ENCODE measurements around the gene ZDHHC8. TPM values are rescaled to one million over a fixed set of nuclear protein-coding genes. Genes with fewer than 3 reads are reported as not detected.

ZDHHC8 gene
- total RNA-seq, 2 donors from 2014 or later: 20.0 to 21.4 TPM

GRCh38 chr22:20102203-20102780 lies 29.3 kb upstream of the ZDHHC8 start:
- TF ChIP-seq POLR2A (IDR thresholded peaks at IDR 0.05) (no peak), CTCF (IDR thresholded peaks at IDR 0.05) (no peak)
- Histone ChIP-seq H3K4me1 (no peaks in the 10 kb centered on the region), H3K27me3 (no peaks in the 10 kb centered on the region), H3K9me3 (no peaks in the 10 kb centered on the region), H3K27ac (no peak overlapping the region), H3K36me3 (replicated peaks in 1 of 2; ENCODE audit: insufficient read depth in 1 of 2, low read depth in 2 of 2) (peaks cover 0 to 36% of the 10 kb centered on the region in 2 donors), H3K4me3 (no peak overlapping the region)
- intact Hi-C loops (cut with DNase I): no loop called here
- ATAC-seq (no peak), DNase-seq (no peak)
- 90% methylated on average over 12 of the region's 12 CpGs for WGBS, 2 donors

- no peak for TF ChIP-seq POLR2A (IDR thresholded peaks at IDR 0.05)
- H3K4me1 ChIP-seq: no peaks in the 10 kb centered on the region
- DNase-seq (no peak), ATAC-seq (no peak)
- 95% methylated on average over 7 of the region's 7 CpGs for whole genome bisulfite sequencing, 2 donors
- no peaks in the 10 kb centered on the region for H3K9me3 ChIP-seq
- no peak overlapping the region for H3K27ac ChIP-seq
- H3K4me3 ChIP-seq: no peak overlapping the region
- intact Hi-C loops (cut with DNase I): no loop called here
- H3K36me3 ChIP-seq (replicated peaks in 1 of 2; ENCODE audit: insufficient read depth in 1 of 2, low read depth in 2 of 2): peaks cover 0 to 36% of the 10 kb centered on the region in 2 donors
- H3K27me3 ChIP-seq: no peaks in the 10 kb centered on the region
These were observed 26.0 kb upstream of the ZDHHC8 start for GRCh38 chr22:20105456-20106204.

- DNase-seq: no peak
- WGBS, 2 donors: 89 to 90% methylated on average over 16 to 20 of the region's 20 CpGs
- Histone ChIP-seq H3K36me3 (replicated peaks in 1 of 2; ENCODE audit: insufficient read depth in 1 of 2, low read depth in 2 of 2) (peaks cover 0 to 35% of the 10 kb centered on the region in 2 donors), H3K9me3 (no peaks in the 10 kb centered on the region), H3K4me3 (no peak overlapping the region), H3K27ac (no peak overlapping the region), H3K4me1 (peaks cover 4% of the 10 kb centered on the region), H3K27me3 (no peaks in the 10 kb centered on the region)
- intact Hi-C loops (cut with DNase I): no loop called here
- TF ChIP-seq CTCF (IDR thresholded peaks at IDR 0.05): no peak
- TF ChIP-seq POLR2A (IDR thresholded peaks at IDR 0.05): no peak
- no peak for ATAC-seq
These were observed 25.3 kb upstream of the ZDHHC8 start for GRCh38 chr22:20106205-20106848.

- intact Hi-C loops (cut with DNase I): no loop called here
- DNase-seq (no peak), ATAC-seq (no peak)
- TF ChIP-seq POLR2A (IDR thresholded peaks at IDR 0.05): no peak
- TF ChIP-seq CTCF (IDR thresholded peaks at IDR 0.05): no peak
- Histone ChIP-seq H3K4me3 (no peak overlapping the region), H3K27me3 (no peaks in the 10 kb centered on the region), H3K9me3 (no peaks in the 10 kb centered on the region), H3K36me3 (replicated peaks in 1 of 2; ENCODE audit: insufficient read depth in 1 of 2, low read depth in 2 of 2) (peaks cover 0 to 35% of the 10 kb centered on the region in 2 donors), H3K27ac (no peak overlapping the region), H3K4me1 (peaks cover 7% of the 10 kb centered on the region)
- 88 to 92% methylated on average over 5 to 9 of the region's 10 CpGs for WGBS, 2 donors
These were observed 24.8 kb upstream of the ZDHHC8 start for GRCh38 chr22:20106849-20107237.

GRCh38 chr22:20107471-20107901 lies 24.1 kb upstream of the ZDHHC8 start:
- no peak overlapping the region for H3K27ac ChIP-seq
- TF ChIP-seq POLR2A (IDR thresholded peaks at IDR 0.05): no peak
- no peak for TF ChIP-seq CTCF (IDR thresholded peaks at IDR 0.05)
- H3K36me3 ChIP-seq (replicated peaks in 1 of 2; ENCODE audit: insufficient read depth in 1 of 2, low read depth in 2 of 2): peaks cover 0 to 35% of the 10 kb centered on the region in 2 donors
- H3K27me3 ChIP-seq: no peaks in the 10 kb centered on the region
- DNase-seq (no peak), ATAC-seq (no peak)
- H3K4me3 ChIP-seq: no peak overlapping the region
- peaks cover 14% of the 10 kb centered on the region for H3K4me1 ChIP-seq
- 89 to 90% methylated on average over 7 of the region's 7 CpGs for WGBS, 2 donors
- intact Hi-C loops (cut with DNase I): no loop called here
- H3K9me3 ChIP-seq: no peaks in the 10 kb centered on the region
